Stimulated activated naive CD8-positive, alpha-beta T cell treated with anti-CD3 and anti-CD28 coated beads, Interleukin-15, amount 100 ng/mL, for 72 hours (primary cell): ENCODE data around the gene SETBP1.

Experiments
- ATAC-seq: fragments of 150-1000 bp; cut with Tn5 transposase; 2 replicates; pipeline ENCODE4 v1.10.0; 2021; ENCODE audit warnings: mild to moderate bottlenecking, moderate library complexity
- DNase-seq, 2 donors: peaks; one replicate each; pipeline ENCODE4 v3.0.0; 2021 to 2022
- H3K27ac Mint-ChIP-seq, 2 donors: one replicate each; pipeline ENCODE4 v1.8.0; 2022; ENCODE audit warnings: mild to moderate bottlenecking in 2 of 2, mixed read lengths in 2 of 2, moderate library complexity in 2 of 2
- H3K27me3 Mint-ChIP-seq: one replicate; pipeline ENCODE4 v1.8.0; 2022; ENCODE audit warnings: mixed read lengths
- H3K4me1 Mint-ChIP-seq: one replicate; pipeline ENCODE4 v1.8.0; 2022; ENCODE audit warnings: mild to moderate bottlenecking, mixed read lengths
- H3K4me3 Mint-ChIP-seq, 2 donors: one replicate each; pipeline ENCODE4 v1.8.0; 2022; ENCODE audit warnings: mild to moderate bottlenecking in 2 of 2, mixed read lengths in 2 of 2, moderate library complexity in 1 of 2
- H3K9me3 Mint-ChIP-seq, 2 donors: one replicate each; pipeline ENCODE4 v1.8.0; 2022; ENCODE audit warnings: mixed read lengths in 2 of 2

Gene SETBP1

DNA sequence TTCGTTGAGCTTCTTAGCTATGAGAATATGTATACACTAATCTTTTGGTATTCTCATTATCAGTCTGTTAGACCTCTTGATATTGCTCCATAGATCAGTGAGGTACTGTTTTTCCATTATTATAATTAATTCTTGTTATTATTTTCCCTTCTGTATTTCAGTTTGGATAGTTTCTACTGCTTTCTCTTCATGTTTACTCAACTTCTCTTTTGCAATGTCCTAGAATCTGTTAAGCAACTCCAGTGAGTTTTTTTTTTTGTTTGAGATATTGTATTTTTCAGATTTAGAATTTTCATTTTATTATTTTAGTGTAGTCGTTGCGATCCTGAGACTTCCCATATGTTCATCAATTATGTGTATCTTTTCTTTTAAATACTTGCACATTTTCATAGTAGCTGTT lies 260.8 kb downstream of the SETBP1 start:
- Mint-ChIP-seq H3K4me1 (no peaks in the 10 kb centered on the region), H3K27me3 (peaks cover 7% of the 10 kb centered on the region), H3K9me3 (no peaks in the 10 kb centered on the region), H3K27ac (no peak overlapping the region), H3K4me3 (no peak overlapping the region)
- no peak for ATAC-seq
- no peak for DNase-seq

- DNase-seq = no peak
- no peak for ATAC-seq
- Mint-ChIP-seq H3K27me3 (peaks cover 7% of the 10 kb centered on the region), H3K4me1 (no peaks in the 10 kb centered on the region), H3K9me3 (no peaks in the 10 kb centered on the region), H3K27ac (no peak overlapping the region), H3K4me3 (no peak overlapping the region)
Measured at GRCh38 chr18:44942073-44942472, 261.4 kb downstream of the SETBP1 start.

GRCh38 chr18:44943311-44943881 lies 262.7 kb downstream of the SETBP1 start:
- ATAC-seq (no peak), DNase-seq (no peak)
- Mint-ChIP-seq H3K4me3 (no peak overlapping the region), H3K9me3 (no peaks in the 10 kb centered on the region), H3K27me3 (peaks cover 7% of the 10 kb centered on the region), H3K27ac (no peak overlapping the region), H3K4me1 (no peaks in the 10 kb centered on the region)

DNA sequence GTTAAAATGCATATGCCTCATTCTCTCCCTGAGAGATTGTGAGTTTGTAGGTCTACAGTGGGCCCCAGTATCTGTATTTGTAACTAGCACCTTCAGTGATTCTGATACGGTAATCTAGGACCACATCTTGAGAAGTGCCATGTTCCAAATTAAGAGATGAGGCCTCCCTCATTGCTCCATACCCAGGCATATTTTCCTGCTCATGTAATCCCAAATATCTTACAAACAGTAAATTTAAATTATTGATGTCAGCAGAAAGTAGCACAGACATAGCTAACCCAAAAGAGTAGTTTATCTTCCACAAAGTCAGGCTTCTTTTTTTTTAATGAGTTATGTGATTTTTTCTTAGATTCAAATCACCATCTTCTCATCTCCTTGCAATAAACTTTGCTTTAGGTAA lies 263.8 kb downstream of the SETBP1 start:
- Mint-ChIP-seq H3K27ac (no peak overlapping the region), H3K4me3 (no peak overlapping the region), H3K27me3 (peaks cover 7% of the 10 kb centered on the region), H3K9me3 (no peaks in the 10 kb centered on the region), H3K4me1 (no peaks in the 10 kb centered on the region)
- DNase-seq (no peak), ATAC-seq (no peak)

DNA sequence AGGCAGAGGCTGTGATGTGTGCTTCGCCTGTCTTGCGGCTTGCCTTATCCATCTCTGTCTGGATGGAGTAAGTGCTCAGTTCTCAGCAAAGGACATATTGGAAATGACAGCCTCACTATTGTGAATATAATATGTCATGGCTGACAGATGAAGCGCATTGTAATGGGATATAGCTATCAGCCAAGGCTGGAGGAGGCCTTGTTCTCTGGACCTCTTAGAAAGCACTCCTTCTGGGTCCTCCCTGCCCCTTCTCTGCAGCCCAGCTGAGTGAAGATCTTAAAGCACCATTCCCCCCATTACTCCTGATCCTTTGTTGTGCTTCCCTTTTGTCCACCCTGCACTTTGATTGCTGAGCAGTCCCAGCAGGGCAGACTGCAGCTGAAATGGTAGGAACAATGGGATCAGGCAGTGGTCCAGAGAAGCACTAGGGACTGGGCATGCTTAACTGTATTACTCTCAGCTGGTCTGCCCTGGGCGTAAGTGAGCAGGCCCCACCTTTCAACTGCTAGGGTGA lies 265.3 kb downstream of the SETBP1 start:
- no peak for ATAC-seq

DNA sequence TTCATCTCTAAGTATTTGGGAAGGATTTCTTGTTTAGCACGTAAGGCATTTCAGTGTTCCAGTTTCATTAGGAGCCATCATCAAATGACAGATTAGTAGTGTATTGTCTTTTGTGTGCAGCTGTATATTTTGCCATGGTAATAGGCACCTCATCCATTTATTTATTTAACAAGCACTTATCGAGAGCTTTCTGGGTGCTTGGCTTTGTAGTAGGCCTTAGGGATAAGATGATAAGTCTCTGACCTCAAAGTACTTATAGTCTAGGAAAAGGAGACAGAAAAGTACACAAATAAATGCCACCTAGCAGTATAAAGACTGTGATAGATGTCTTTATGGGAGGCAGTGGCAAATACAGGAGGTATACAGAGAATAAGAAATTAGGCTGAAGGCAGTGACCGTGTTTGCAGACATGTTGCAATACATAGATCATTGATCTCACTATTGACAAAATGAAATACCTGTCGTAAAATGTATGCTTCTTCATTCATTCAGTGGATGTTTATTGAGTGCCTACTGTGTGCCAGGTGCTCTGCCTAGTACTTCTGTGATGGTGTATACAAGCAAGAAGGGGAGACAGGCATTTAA lies 265.9 kb downstream of the SETBP1 start:
- ATAC-seq (no peak), DNase-seq (no peak)
- H3K4me3 Mint-ChIP-seq = no peak overlapping the region
- no peaks in the 10 kb centered on the region for H3K4me1 Mint-ChIP-seq
- peaks cover 7% of the 10 kb centered on the region for H3K27me3 Mint-ChIP-seq
- H3K9me3 Mint-ChIP-seq = no peaks in the 10 kb centered on the region
- H3K27ac Mint-ChIP-seq = no peak overlapping the region

More for the DNA sequence above, 265.3 kb downstream of the SETBP1 start:
- H3K4me3 Mint-ChIP-seq = no peak overlapping the region
- H3K27me3 Mint-ChIP-seq = peaks cover 7% of the 10 kb centered on the region
- H3K9me3 Mint-ChIP-seq = no peaks in the 10 kb centered on the region
- DNase-seq = no peak
- no peaks in the 10 kb centered on the region for H3K4me1 Mint-ChIP-seq
- H3K27ac Mint-ChIP-seq = no peak overlapping the region

DNA sequence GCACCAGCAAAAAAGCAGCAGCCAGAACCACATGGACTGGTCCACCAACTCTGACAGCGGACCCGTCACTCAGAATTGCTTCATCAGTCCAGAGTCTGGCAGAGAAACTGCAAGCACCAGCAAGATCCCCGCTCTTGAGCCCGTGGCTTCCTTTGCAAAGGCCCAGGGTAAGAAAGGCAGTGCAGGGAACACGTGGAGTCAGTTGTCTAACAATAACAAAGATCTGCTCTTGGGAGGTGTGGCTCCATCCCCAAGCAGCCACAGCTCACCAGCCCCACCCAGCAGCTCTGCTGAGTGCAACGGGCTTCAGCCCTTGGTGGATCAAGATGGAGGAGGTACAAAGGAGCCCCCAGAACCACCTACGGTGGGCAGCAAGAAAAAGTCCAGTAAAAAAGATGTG lies 269.3 kb downstream of the SETBP1 start:
- peak overlapping the region in 1 of 2 donors; percentile 78 for H3K27ac Mint-ChIP-seq
- ATAC-seq (no peak), DNase-seq (no peak)
- no peaks in the 10 kb centered on the region for H3K4me1 Mint-ChIP-seq
- H3K4me3 Mint-ChIP-seq = no peak overlapping the region
- no peaks in the 10 kb centered on the region for H3K27me3 Mint-ChIP-seq
- H3K9me3 Mint-ChIP-seq = no peaks in the 10 kb centered on the region

DNA sequence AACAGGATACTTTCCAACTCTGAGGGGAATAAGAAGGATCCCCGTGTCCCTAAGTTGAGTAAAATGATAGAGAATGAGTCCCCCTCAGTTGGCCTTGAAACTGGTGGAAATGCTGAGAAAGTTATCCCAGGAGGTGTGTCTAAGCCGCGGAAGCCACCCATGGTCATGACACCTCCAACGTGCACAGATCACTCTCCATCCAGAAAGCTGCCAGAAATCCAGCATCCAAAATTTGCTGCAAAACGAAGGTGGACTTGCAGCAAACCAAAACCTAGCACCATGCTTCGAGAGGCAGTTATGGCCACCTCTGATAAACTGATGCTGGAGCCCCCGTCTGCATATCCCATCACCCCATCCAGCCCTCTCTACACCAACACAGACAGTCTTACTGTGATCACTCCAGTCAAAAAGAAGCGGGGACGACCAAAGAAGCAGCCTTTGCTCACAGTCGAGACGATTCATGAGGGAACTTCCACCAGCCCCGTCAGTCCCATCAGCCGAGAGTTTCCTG lies 270.1 kb downstream of the SETBP1 start:
- H3K27ac Mint-ChIP-seq = no peak overlapping the region

GRCh38 chr18:44951748-44952147 lies 271.1 kb downstream of the SETBP1 start:
- H3K27ac Mint-ChIP-seq = peak overlapping the region in 1 of 2 donors; percentile 54
- H3K4me1 Mint-ChIP-seq = no peaks in the 10 kb centered on the region
- H3K9me3 Mint-ChIP-seq = no peaks in the 10 kb centered on the region
- DNase-seq (no peak), ATAC-seq (no peak)
- no peaks in the 10 kb centered on the region for H3K27me3 Mint-ChIP-seq
- H3K4me3 Mint-ChIP-seq = no peak overlapping the region

More for the DNA sequence above, 270.1 kb downstream of the SETBP1 start:
- DNase-seq = no peak
- no peaks in the 10 kb centered on the region for H3K9me3 Mint-ChIP-seq
- H3K4me1 Mint-ChIP-seq = no peaks in the 10 kb centered on the region
- no peaks in the 10 kb centered on the region for H3K27me3 Mint-ChIP-seq
- no peak for ATAC-seq
- no peak overlapping the region for H3K4me3 Mint-ChIP-seq

GRCh38 chr18:44954257-44954656 lies 273.6 kb downstream of the SETBP1 start:
- Mint-ChIP-seq H3K9me3 (no peaks in the 10 kb centered on the region), H3K4me1 (no peaks in the 10 kb centered on the region), H3K27me3 (no peaks in the 10 kb centered on the region), H3K27ac (no peak overlapping the region), H3K4me3 (no peak overlapping the region)
- DNase-seq = no peak
- ATAC-seq = no peak

DNA sequence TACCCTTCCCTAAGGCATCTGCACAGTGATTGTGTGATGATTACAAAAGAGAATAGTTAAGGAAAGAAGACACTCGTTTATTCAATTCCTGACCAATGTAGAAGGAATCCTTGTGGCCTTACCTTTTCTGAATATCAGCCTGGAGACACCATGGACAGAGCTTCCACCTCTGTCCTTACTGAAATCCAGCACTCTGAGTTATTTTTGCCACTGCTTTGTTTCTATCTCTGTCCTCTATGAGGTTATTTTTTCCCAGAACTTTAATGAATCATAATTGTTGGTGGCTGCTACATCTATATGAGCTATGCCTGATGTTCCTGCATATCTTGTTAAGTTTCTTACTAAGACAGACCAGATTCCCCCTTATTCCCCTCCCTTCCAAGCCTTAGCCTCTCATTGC lies 275.1 kb downstream of the SETBP1 start:
- ATAC-seq (no peak), DNase-seq (no peak)
- Mint-ChIP-seq H3K9me3 (no peaks in the 10 kb centered on the region), H3K4me3 (no peak overlapping the region), H3K27ac (no peak overlapping the region), H3K27me3 (no peaks in the 10 kb centered on the region), H3K4me1 (no peaks in the 10 kb centered on the region)

DNA sequence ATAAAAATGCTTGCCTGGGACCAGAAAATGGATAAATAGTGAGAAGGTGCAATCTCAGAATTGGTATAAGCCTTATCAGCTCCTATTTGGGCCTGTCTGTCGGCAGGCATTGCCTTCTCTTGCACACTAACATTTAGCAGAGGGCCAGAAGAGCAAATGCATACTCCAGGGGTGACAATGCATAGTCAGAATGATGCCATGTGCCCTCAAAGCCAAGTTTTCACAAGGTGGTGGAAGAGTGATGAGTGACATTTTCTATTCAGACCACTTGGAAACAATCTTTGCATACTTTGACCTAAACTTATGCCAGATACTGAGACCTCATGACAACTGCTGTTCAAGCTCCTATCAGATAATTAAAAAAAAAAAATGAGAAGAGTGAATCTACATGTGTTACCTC lies 276.3 kb downstream of the SETBP1 start:
- no peak overlapping the region for H3K27ac Mint-ChIP-seq
- DNase-seq = no peak
- no peaks in the 10 kb centered on the region for H3K9me3 Mint-ChIP-seq
- no peak overlapping the region for H3K4me3 Mint-ChIP-seq
- ATAC-seq = no peak
- H3K4me1 Mint-ChIP-seq = no peaks in the 10 kb centered on the region
- no peaks in the 10 kb centered on the region for H3K27me3 Mint-ChIP-seq

DNA sequence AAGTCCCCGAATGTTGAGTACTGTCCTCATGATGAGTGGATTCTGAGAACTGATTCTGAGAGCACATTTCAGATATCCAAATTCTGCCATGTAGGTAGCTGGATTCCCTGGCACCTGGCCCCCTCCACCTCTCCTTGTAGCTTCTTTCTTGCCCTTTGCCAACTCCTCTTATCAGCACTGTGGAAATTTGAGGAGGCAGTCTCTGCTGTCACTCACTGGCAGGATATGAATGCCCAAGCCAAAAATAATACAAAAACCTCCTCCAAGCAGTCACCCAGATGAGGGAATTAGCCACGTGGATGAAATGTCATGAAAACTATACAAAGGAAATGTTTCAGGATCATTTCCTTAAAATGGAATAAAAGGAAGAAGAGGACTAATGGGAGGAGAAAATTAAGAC lies 276.8 kb downstream of the SETBP1 start:
- no peak for ATAC-seq
- no peak overlapping the region for H3K27ac Mint-ChIP-seq

DNA sequence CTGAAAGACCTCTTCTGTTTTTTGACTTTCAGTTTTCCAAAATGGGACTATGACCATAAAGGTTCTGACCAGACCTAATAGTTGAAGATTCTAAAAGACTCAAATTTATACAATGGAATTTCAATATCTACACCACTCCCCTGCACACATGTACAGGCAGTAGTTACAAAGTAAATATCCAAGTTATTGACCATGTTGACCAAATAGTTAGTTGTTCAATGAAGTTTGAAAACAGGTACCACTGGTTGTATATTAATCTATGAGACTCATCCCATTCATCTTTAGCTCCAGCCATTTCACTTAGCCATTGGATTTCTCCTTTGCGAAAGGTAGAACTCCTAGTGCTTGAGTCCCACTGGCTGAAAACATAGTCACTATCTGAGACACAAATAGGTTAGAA lies 277.4 kb downstream of the SETBP1 start:
- H3K9me3 Mint-ChIP-seq = no peaks in the 10 kb centered on the region
- DNase-seq = no peak
- H3K27me3 Mint-ChIP-seq = no peaks in the 10 kb centered on the region

More for the DNA sequence above, 276.8 kb downstream of the SETBP1 start:
- Mint-ChIP-seq H3K4me1 (no peaks in the 10 kb centered on the region), H3K4me3 (no peak overlapping the region), H3K9me3 (no peaks in the 10 kb centered on the region), H3K27me3 (no peaks in the 10 kb centered on the region)
- DNase-seq = no peak

GRCh38 chr18:44958455-44958854 lies 277.8 kb downstream of the SETBP1 start:
- no peak for DNase-seq
- Mint-ChIP-seq H3K9me3 (no peaks in the 10 kb centered on the region), H3K4me1 (no peaks in the 10 kb centered on the region), H3K4me3 (no peak overlapping the region), H3K27me3 (no peaks in the 10 kb centered on the region), H3K27ac (no peak overlapping the region)
- ATAC-seq = no peak

More for the DNA sequence above, 277.4 kb downstream of the SETBP1 start:
- Mint-ChIP-seq H3K4me1 (no peaks in the 10 kb centered on the region), H3K27ac (no peak overlapping the region), H3K4me3 (no peak overlapping the region)
- no peak for ATAC-seq

GRCh38 chr18:44959013-44959412 lies 278.3 kb downstream of the SETBP1 start:
- no peak for DNase-seq
- no peaks in the 10 kb centered on the region for H3K27me3 Mint-ChIP-seq
- no peak overlapping the region for H3K27ac Mint-ChIP-seq
- H3K9me3 Mint-ChIP-seq = no peaks in the 10 kb centered on the region
- no peaks in the 10 kb centered on the region for H3K4me1 Mint-ChIP-seq
- no peak for ATAC-seq
- no peak overlapping the region for H3K4me3 Mint-ChIP-seq

GRCh38 chr18:44960580-44960979 lies 279.9 kb downstream of the SETBP1 start:
- DNase-seq (no peak), ATAC-seq (no peak)
- Mint-ChIP-seq H3K27me3 (no peaks in the 10 kb centered on the region), H3K27ac (no peak overlapping the region), H3K4me3 (no peak overlapping the region), H3K4me1 (no peaks in the 10 kb centered on the region), H3K9me3 (no peaks in the 10 kb centered on the region)
